ENCODE results near the gene CNTNAP2. TPM values are rescaled to one million over a fixed set of nuclear protein-coding genes. Genes with fewer than 3 reads are reported as not detected.

CNTNAP2 gene
- total RNA-seq, 4 donors from 2014 or later: not detected

- no peak for DNase-seq
- H3K9me3 ChIP-seq: no peaks in the 10 kb centered on the region
- no peak for ATAC-seq
- H3K27ac ChIP-seq: no peak overlapping the region
- no peaks in the 10 kb centered on the region for H3K4me1 ChIP-seq
- intact Hi-C loops (cut with DNase I; ENCODE audit: low total_unique reads) (no loop called here), in situ Hi-C loops (cut with MboI; ENCODE audit: low sequenced_read_pairs in 4 of 4) (no loop called here)
- no peaks in the 10 kb centered on the region for H3K36me3 ChIP-seq
- no peak overlapping the region for H3K4me3 ChIP-seq
- no peaks in the 10 kb centered on the region for H3K27me3 ChIP-seq
- no peak for TF ChIP-seq POLR2A (IDR thresholded peaks at IDR 0.05)
- TF ChIP-seq CTCF (IDR thresholded peaks at IDR 0.05 in 4 of 5, conservative IDR thresholded peaks at IDR 0.05 in 1 of 5): no peak
Observed at GRCh38 chr7:146249272-146249671, 132.7 kb downstream of the CNTNAP2 start.

GRCh38 chr7:146255609-146256008 lies 139.0 kb downstream of the CNTNAP2 start:
- Histone ChIP-seq H3K4me1 (no peaks in the 10 kb centered on the region), H3K4me3 (no peak overlapping the region), H3K36me3 (no peaks in the 10 kb centered on the region), H3K27ac (no peak overlapping the region), H3K9me3 (no peaks in the 10 kb centered on the region), H3K27me3 (no peaks in the 10 kb centered on the region)
- ATAC-seq: no peak
- intact Hi-C loops (cut with DNase I; ENCODE audit: low total_unique reads) (no loop called here), in situ Hi-C loops (cut with MboI; ENCODE audit: low sequenced_read_pairs in 4 of 4) (no loop called here)
- DNase-seq: no peak
- TF ChIP-seq CTCF (IDR thresholded peaks at IDR 0.05 in 4 of 5, conservative IDR thresholded peaks at IDR 0.05 in 1 of 5): no peak
- no peak for TF ChIP-seq POLR2A (IDR thresholded peaks at IDR 0.05)

GRCh38 chr7:146262527-146262926 lies 145.9 kb downstream of the CNTNAP2 start:
- no peak for TF ChIP-seq CTCF (IDR thresholded peaks at IDR 0.05 in 4 of 5, conservative IDR thresholded peaks at IDR 0.05 in 1 of 5)
- Histone ChIP-seq H3K36me3 (no peaks in the 10 kb centered on the region), H3K9me3 (no peaks in the 10 kb centered on the region), H3K4me1 (no peaks in the 10 kb centered on the region), H3K4me3 (no peak overlapping the region), H3K27ac (no peak overlapping the region), H3K27me3 (no peaks in the 10 kb centered on the region)
- intact Hi-C loops (cut with DNase I; ENCODE audit: low total_unique reads): no loop called here
- in situ Hi-C loops (cut with MboI; ENCODE audit: low sequenced_read_pairs in 4 of 4): no loop called here
- ATAC-seq (no peak), DNase-seq (no peak)

GRCh38 chr7:146276888-146277287 lies 160.3 kb downstream of the CNTNAP2 start:
- no peak for ATAC-seq
- in situ Hi-C loops (cut with MboI; ENCODE audit: low sequenced_read_pairs in 4 of 4): no loop called here

More at GRCh38 chr7:146276888-146277287, 160.3 kb downstream of the CNTNAP2 start:
- Histone ChIP-seq H3K27me3 (no peaks in the 10 kb centered on the region), H3K36me3 (no peaks in the 10 kb centered on the region), H3K27ac (no peak overlapping the region), H3K4me1 (no peaks in the 10 kb centered on the region), H3K4me3 (no peak overlapping the region), H3K9me3 (no peaks in the 10 kb centered on the region)
- TF ChIP-seq POLR2A (IDR thresholded peaks at IDR 0.05) (no peak), CTCF (IDR thresholded peaks at IDR 0.05 in 4 of 5, conservative IDR thresholded peaks at IDR 0.05 in 1 of 5) (no peak)
- DNase-seq: no peak
- intact Hi-C loops (cut with DNase I; ENCODE audit: low total_unique reads): no loop called here

Measured in gastrocnemius medialis (tissue), 4 donors.